OCI-LY3 (cell line): ENCODE data around the gene SLC35G2.

Experiments used
- H2AFZ ChIP-seq: fragments of 200-600, 300-600 bp; shearing (Covaris generic); 2 replicates; pipeline ENCODE4 v1.6.0; 2014; ENCODE audit warnings: antibody characterized with exemption, low read depth, low read length
- H3K27ac ChIP-seq: fragments of 200-600, 300-600 bp; sonication (generic); 2 replicates; pipeline ENCODE4 v1.5.1; 2014; ENCODE audit warnings: mild to moderate bottlenecking, low read length, moderate library complexity, mixed read lengths
- H3K27me3 ChIP-seq: fragments of 200-600, 300-600 bp; sonication (generic); 2 replicates; pipeline ENCODE4 v1.6.1; 2014; ENCODE audit warnings: low read depth, low read length, mixed read lengths
- H3K36me3 ChIP-seq: fragments of 200-600, 300-600 bp; sonication (generic); replicated peaks from 2 replicates; pipeline ENCODE3; 2014; ENCODE audit warnings: low read depth, low read length, mixed read lengths
- H3K4me1 ChIP-seq: fragments of 300-600, 200-600 bp; sonication (generic); 2 replicates; pipeline ENCODE4 v1.6.1; 2014; ENCODE audit warnings: low read length, mixed read lengths
- H3K4me2 ChIP-seq: fragments of 200-600, 300-600 bp; sonication (generic); 2 replicates; pipeline ENCODE4 v1.6.1; 2014; ENCODE audit warnings: low read length, mixed read lengths
- H3K4me3 ChIP-seq: fragments of 300-600, 200-600 bp; sonication (generic); 2 replicates; pipeline ENCODE4 v1.5.1; 2014; ENCODE audit warnings: antibody characterized with exemption, mild to moderate bottlenecking, low read length, moderate library complexity
- H3K79me2 ChIP-seq: fragments of 300-600, 200-600 bp; shearing (Covaris generic); 2 replicates; pipeline ENCODE4 v1.6.1; 2014; ENCODE audit warnings: mild to moderate bottlenecking, low read length, mixed read lengths
- H3K9ac ChIP-seq: fragments of 300-600, 200-600 bp; shearing (Covaris generic); 2 replicates; pipeline ENCODE4 v1.6.0; 2014; ENCODE audit warnings: mild to moderate bottlenecking, low read length, moderate library complexity
- H3K9me3 ChIP-seq: fragments of 200-600, 300-600 bp; shearing (Covaris generic); 2 replicates; pipeline ENCODE4 v1.6.1; 2014; ENCODE audit warnings: low read length, mixed read lengths; ENCODE audit not compliant: insufficient read depth
- H4K20me1 ChIP-seq: fragments of 200-600, 300-600 bp; sonication (generic); 2 replicates; pipeline ENCODE4 v1.6.1; 2016; ENCODE audit warnings: low read length, mixed read lengths; ENCODE audit not compliant: insufficient read depth
- CTCF ChIP-seq: fragments of 200-600, 300-600 bp; sonication (generic); IDR thresholded peaks from 2 replicates; pipeline ENCODE4 v1.5.1; 2014; ENCODE audit warnings: antibody characterized with exemption, low read length, low read depth
- EZH2phosphoT487 ChIP-seq: fragments of 200-600 bp; shearing (Covaris generic); IDR thresholded peaks from 2 replicates; pipeline ENCODE4 v1.6.1; 2018; ENCODE audit warnings: antibody characterized with exemption, mixed run types, low read depth

The SLC35G2 gene

GRCh38 chr3:136835089-136835812 is 16.3 kb downstream of the SLC35G2 start:
- no peaks in the 10 kb centered on the region for H3K4me1 ChIP-seq
- H3K4me2 ChIP-seq, result no peak overlapping the region
- H3K4me3 ChIP-seq, result no peak overlapping the region

GRCh38 chr3:136835813-136836510 is 17.0 kb downstream of the SLC35G2 start:
- Histone ChIP-seq H3K27me3 (no peaks in the 10 kb centered on the region), H2AFZ (no peak overlapping the region), H3K4me3 (no peak overlapping the region), H3K9ac (no peak overlapping the region), H3K9me3 (no peaks in the 10 kb centered on the region), H3K27ac (no peak overlapping the region), H3K36me3 (no peaks in the 10 kb centered on the region), H3K79me2 (no peaks in the 10 kb centered on the region), H3K4me1 (no peaks in the 10 kb centered on the region), H4K20me1 (no peaks in the 10 kb centered on the region), H3K4me2 (no peak overlapping the region)
- TF ChIP-seq EZH2phosphoT487 (no peak), CTCF (no peak)

More at GRCh38 chr3:136835089-136835812, 16.3 kb downstream of the SLC35G2 start:
- Histone ChIP-seq H3K9me3 (no peaks in the 10 kb centered on the region), H3K36me3 (no peaks in the 10 kb centered on the region), H3K79me2 (no peaks in the 10 kb centered on the region), H4K20me1 (no peaks in the 10 kb centered on the region), H3K27me3 (no peaks in the 10 kb centered on the region), H2AFZ (no peak overlapping the region), H3K27ac (no peak overlapping the region), H3K9ac (no peak overlapping the region)
- no peak for TF ChIP-seq CTCF
- no peak for TF ChIP-seq EZH2phosphoT487

DNA sequence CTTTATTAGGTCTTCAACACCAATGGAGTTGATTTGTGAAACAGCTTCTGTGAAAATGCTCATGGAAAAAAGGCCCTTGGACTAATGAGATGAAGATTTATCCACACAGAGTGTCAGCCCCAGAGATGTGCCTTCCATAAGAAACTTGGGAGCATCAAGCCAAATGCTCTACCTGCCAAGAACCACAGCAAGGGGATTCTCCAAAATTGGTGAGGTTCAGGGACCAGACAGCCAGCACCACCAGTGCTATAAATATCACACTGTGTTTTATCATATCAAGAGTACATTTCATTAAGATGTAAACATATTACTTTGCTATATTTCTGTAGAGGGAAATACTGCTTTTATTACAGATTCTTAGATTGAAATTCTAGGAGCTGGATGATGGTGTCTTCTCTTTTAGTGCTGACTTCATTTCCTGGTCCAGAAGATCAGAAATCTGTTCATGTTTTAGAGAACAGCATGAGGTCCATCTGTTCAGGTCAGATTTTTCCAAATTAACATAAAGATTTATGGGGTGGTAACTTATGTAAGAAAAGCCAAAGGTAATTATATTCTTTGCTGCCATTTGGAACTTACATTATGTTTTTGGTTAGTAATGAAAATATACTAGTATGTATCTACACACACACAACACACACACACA is 17.7 kb downstream of the SLC35G2 start:
- H3K79me2 ChIP-seq, result no peaks in the 10 kb centered on the region
- no peaks in the 10 kb centered on the region for H3K27me3 ChIP-seq
- no peak overlapping the region for H3K4me2 ChIP-seq
- no peaks in the 10 kb centered on the region for H4K20me1 ChIP-seq
- H3K27ac ChIP-seq, result no peak overlapping the region
- no peaks in the 10 kb centered on the region for H3K9me3 ChIP-seq
- H2AFZ ChIP-seq, result no peak overlapping the region
- no peaks in the 10 kb centered on the region for H3K4me1 ChIP-seq
- H3K9ac ChIP-seq, result no peak overlapping the region
- no peaks in the 10 kb centered on the region for H3K36me3 ChIP-seq
- TF ChIP-seq EZH2phosphoT487 (no peak), CTCF (no peak)
- no peak overlapping the region for H3K4me3 ChIP-seq
